Mesothelial cell of epicardium (in vitro differentiated cells): Measurements from ENCODE around the gene PTCRA. TPM values are rescaled to one million over a fixed set of nuclear protein-coding genes. Genes with fewer than 3 reads are reported as not detected.

Experiments
- DNase-seq, 2 experiments: peaks; one replicate each; pipeline ENCODE4 v3.0.0; 2021; ENCODE audit warnings: low spot score in 2 of 2; ENCODE audit not compliant: unreplicated experiment in 2 of 2
- H3K27ac Mint-ChIP-seq: 2 replicates; pipeline ENCODE4 v1.8.0; 2021; ENCODE audit warnings: mixed read lengths
- H3K27me3 Mint-ChIP-seq: 2 replicates; pipeline ENCODE4 v1.8.0; 2021; ENCODE audit warnings: low read depth, mixed read lengths
- H3K36me3 Mint-ChIP-seq: 2 replicates; pipeline ENCODE4 v1.8.0; 2021; ENCODE audit warnings: mixed read lengths
- H3K4me1 Mint-ChIP-seq: 2 replicates; pipeline ENCODE4 v1.8.0; 2021; ENCODE audit warnings: mixed read lengths
- H3K4me3 Mint-ChIP-seq: 2 replicates; pipeline ENCODE4 v1.8.0; 2021; ENCODE audit warnings: mild to moderate bottlenecking, moderate library complexity, mixed read lengths
- H3K9me3 Mint-ChIP-seq: 2 replicates; pipeline ENCODE4 v1.8.0; 2021; ENCODE audit warnings: mixed read lengths
- CTCF ChIP-seq: fragments of 200-600 bp; sonication (generic); IDR thresholded peaks from one replicate; pipeline ENCODE4 v1.5.0; 2021; ENCODE audit warnings: antibody characterized with exemption; ENCODE audit not compliant: unreplicated experiment
- total RNA-seq: library from RNA; stranded (reverse); gene quantifications from 3 replicates; pipeline ENCODE4 v1.2.1, GENCODE V29; 2021

The PTCRA gene
- total RNA-seq, 1 donor from 2014 or later: not detected

GRCh38 chr6:42962502-42963178 is 46.8 kb downstream of the PTCRA start:
- H3K27me3 Mint-ChIP-seq: peaks cover 33% of the 10 kb centered on the region

GRCh38 chr6:42963179-42963854 is 47.5 kb downstream of the PTCRA start:
- H3K36me3 Mint-ChIP-seq: peaks cover 21% of the 10 kb centered on the region
- peaks cover 33% of the 10 kb centered on the region for H3K27me3 Mint-ChIP-seq
- no peak for TF ChIP-seq CTCF
- no peak overlapping the region for H3K4me3 Mint-ChIP-seq
- no peak overlapping the region for H3K27ac Mint-ChIP-seq
- H3K4me1 Mint-ChIP-seq: peaks cover 13% of the 10 kb centered on the region
- no peak for DNase-seq
- no peaks in the 10 kb centered on the region for H3K9me3 Mint-ChIP-seq

More at GRCh38 chr6:42962502-42963178, 46.8 kb downstream of the PTCRA start:
- Mint-ChIP-seq H3K9me3 (no peaks in the 10 kb centered on the region), H3K27ac (no peak overlapping the region), H3K36me3 (peaks cover 20% of the 10 kb centered on the region), H3K4me3 (no peak overlapping the region), H3K4me1 (peaks cover 13% of the 10 kb centered on the region)
- TF ChIP-seq CTCF: no peak
- DNase-seq: no peak

- Mint-ChIP-seq H3K36me3 (peaks cover 21% of the 10 kb centered on the region), H3K4me3 (no peak overlapping the region), H3K9me3 (no peaks in the 10 kb centered on the region), H3K27ac (no peak overlapping the region), H3K27me3 (peaks cover 29% of the 10 kb centered on the region), H3K4me1 (peaks cover 13% of the 10 kb centered on the region)
- TF ChIP-seq CTCF: no peak
- DNase-seq: no peak
These were observed 48.2 kb downstream of the PTCRA start for GRCh38 chr6:42963855-42964605.

GRCh38 chr6:42966571-42966970 is 50.7 kb downstream of the PTCRA start:
- no peak for TF ChIP-seq CTCF
- H3K27me3 Mint-ChIP-seq: peaks cover 5% of the 10 kb centered on the region
- no peaks in the 10 kb centered on the region for H3K9me3 Mint-ChIP-seq
- no peak overlapping the region for H3K4me3 Mint-ChIP-seq
- DNase-seq: no peak
- peaks cover 22% of the 10 kb centered on the region for H3K36me3 Mint-ChIP-seq
- no peak overlapping the region for H3K27ac Mint-ChIP-seq
- H3K4me1 Mint-ChIP-seq: no peaks in the 10 kb centered on the region

- Mint-ChIP-seq H3K36me3 (peaks cover 19% of the 10 kb centered on the region), H3K9me3 (no peaks in the 10 kb centered on the region), H3K4me1 (no peaks in the 10 kb centered on the region), H3K27ac (no peak overlapping the region), H3K4me3 (no peak overlapping the region), H3K27me3 (peaks cover 3% of the 10 kb centered on the region)
- no peak for DNase-seq
- no peak for TF ChIP-seq CTCF
These were observed 51.4 kb downstream of the PTCRA start for GRCh38 chr6:42967228-42967627.
